Naive thymus-derived CD4-positive, alpha-beta T cell (primary cell): ENCODE data around the gene GPBP1. TPM values are rescaled to one million over a fixed set of nuclear protein-coding genes. Genes with fewer than 3 reads are reported as not detected.
"Not testable (repeated sequence)": the region's sequence is repeated elsewhere in the genome, so short reads cannot be mapped to it uniquely, and the experiment has no call there.

Experiments
- ATAC-seq: fragments of 150-1000 bp; cut with Tn5 transposase; 2 replicates; pipeline ENCODE4 v1.10.0; 2021; ENCODE audit warnings: mild to moderate bottlenecking, moderate library complexity
- CTCF ChIA-PET: fragments of 350-600 bp; sonication (Branson Sonifier 250); formaldehyde crosslinking; loops from one replicate; lab custom pipeline; 2021; ENCODE audit warnings: antibody characterized with exemption; lab: Charles Lee
- POLR2A ChIA-PET: fragments of 350-600 bp; sonication (Branson Sonifier 250); formaldehyde crosslinking; loops from one replicate; lab custom pipeline; 2021; ENCODE audit warnings: antibody characterized with exemption, inconsistent platforms; lab: Charles Lee
- DNase-seq, 9 donors: peaks; one replicate each; pipeline versions ENCODE4 v3.0.0 to v3.0.0-alpha.2; 2020 to 2022; ENCODE audit warnings: mixed read lengths in 1 of 9
- H3K27ac ChIP-seq: one replicate; pipeline ENCODE4 v1.7.0; 2013; ENCODE audit warnings: mild to moderate bottlenecking, low read depth, low read length, moderate library complexity
- H3K27me3 ChIP-seq, 2 donors: one replicate each; pipeline ENCODE4 v1.7.0; 2013; ENCODE audit warnings: low read length in 2 of 2, mild to moderate bottlenecking in 2 of 2, moderate library complexity in 2 of 2; ENCODE audit not compliant: control insufficient read depth in 2 of 2, insufficient read depth in 2 of 2
- H3K36me3 ChIP-seq, 3 experiments: 1 replicate in 2 of 3; 2 replicates in 1 of 3; pipeline ENCODE4 v1.7.0; 2013; ENCODE audit warnings: low read length in 3 of 3, mild to moderate bottlenecking in 3 of 3, moderate library complexity in 1 of 3; ENCODE audit not compliant: insufficient read depth in 3 of 3, control insufficient read depth in 2 of 3
- H3K4me1 ChIP-seq, 2 donors: one replicate each; pipeline ENCODE4 v1.7.0; 2013; ENCODE audit warnings: low read length in 2 of 2, mild to moderate bottlenecking in 2 of 2, moderate library complexity in 1 of 2; ENCODE audit not compliant: control insufficient read depth in 2 of 2, insufficient read depth in 2 of 2
- H3K4me3 ChIP-seq: 2 replicates; pipeline ENCODE4 v1.7.0; 2013; ENCODE audit warnings: mild to moderate bottlenecking, low read length
- H3K9me3 ChIP-seq, 3 experiments: 1 replicate in 2 of 3; 2 replicates in 1 of 3; pipeline ENCODE4 v1.7.0; 2013; ENCODE audit warnings: low read length in 3 of 3; ENCODE audit not compliant: control insufficient read depth in 2 of 3
- H3K27ac Mint-ChIP-seq, 9 donors: one replicate each; pipeline ENCODE4 v1.8.0; 2020 to 2022; ENCODE audit warnings: mixed read lengths in 9 of 9, mild to moderate bottlenecking in 8 of 9, moderate library complexity in 5 of 9, inconsistent platforms in 2 of 9
- H3K27me3 Mint-ChIP-seq, 5 donors: one replicate each; pipeline ENCODE4 v1.8.0; 2021 to 2022; ENCODE audit warnings: mixed read lengths in 5 of 5, mild to moderate bottlenecking in 1 of 5
- H3K36me3 Mint-ChIP-seq, 5 donors: one replicate each; pipeline ENCODE4 v1.8.0; 2020 to 2022; ENCODE audit warnings: mixed read lengths in 5 of 5, mild to moderate bottlenecking in 3 of 5, inconsistent platforms in 1 of 5
- H3K4me1 Mint-ChIP-seq, 7 donors: one replicate each; pipeline ENCODE4 v1.8.0; 2020 to 2022; ENCODE audit warnings: mixed read lengths in 7 of 7, mild to moderate bottlenecking in 3 of 7, inconsistent platforms in 1 of 7
- H3K4me3 Mint-ChIP-seq, 10 donors: one replicate each; pipeline ENCODE4 v1.8.0; 2020 to 2022; ENCODE audit warnings: mild to moderate bottlenecking in 10 of 10, mixed read lengths in 10 of 10, moderate library complexity in 6 of 10, inconsistent platforms in 2 of 10
- H3K9me3 Mint-ChIP-seq, 11 donors: one replicate each; pipeline ENCODE4 v1.8.0; 2020 to 2022; ENCODE audit warnings: mixed read lengths in 11 of 11, mild to moderate bottlenecking in 4 of 11, inconsistent platforms in 1 of 11, moderate library complexity in 1 of 11
- intact Hi-C, 2 donors: fragments of 100-400 bp; cut with micrococcal nuclease; formaldehyde crosslinking; loops; one replicate each; pipeline ENCODE4 v1.15.1; 2023
- polyA plus RNA-seq, 2 donors: library from polyadenylated mRNA; unstranded; fragments of 300-500 nt; fragmentation: Illumina TruSeq; gene quantifications; one replicate each; pipeline ENCODE4 v1.2.3, GENCODE V29; 2021
- total RNA-seq, 6 experiments: library from RNA in 5 of 6; stranded (reverse) in 5 of 6; gene quantifications; 1 replicate in 5 of 6; 2 replicates in 1 of 6; pipeline ENCODE4 v1.2.3 and lab custom pipeline; 2021 to 2026

Gene GPBP1
- total and polyA plus RNA-seq, 7 experiments from 2014 or later: 97.1 to 149 (median 112) TPM

DNA sequence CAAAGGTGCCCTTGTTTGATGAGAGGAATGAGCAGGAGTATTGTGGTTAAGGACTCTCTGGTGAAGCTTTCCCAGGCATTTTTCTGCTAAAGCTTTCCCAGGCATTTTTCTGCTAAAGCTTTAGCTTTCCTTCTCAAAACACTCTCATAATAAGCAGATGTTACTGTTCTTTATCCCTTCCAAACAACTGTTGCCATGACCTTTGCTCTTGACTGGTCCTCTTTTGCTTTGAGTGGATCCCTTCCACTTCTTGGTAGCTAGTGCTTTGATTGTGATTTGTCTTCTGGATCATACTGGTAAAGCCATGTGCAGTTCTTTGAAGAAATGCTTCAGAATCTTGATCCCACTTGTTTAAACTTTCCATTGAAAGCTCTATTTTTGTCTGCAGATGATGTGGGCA is 85.8 kb downstream of the GPBP1 start:
- no peak overlapping the region for H3K27ac ChIP-seq
- ATAC-seq (no peak), DNase-seq (no peak)
- no peak overlapping the region for H3K4me3 ChIP-seq
- Mint-ChIP-seq H3K9me3 (no peaks in the 10 kb centered on the region), H3K27me3 (no peaks in the 10 kb centered on the region), H3K36me3 (peaks cover 16 to 70% (median 47%) of the 10 kb centered on the region in 5 donors), H3K27ac (peak overlapping the region in 4 of 9 donors; percentile 15 to 74 (median 70)), H3K4me1 (peaks cover 5 to 42% (median 26%) of the 10 kb centered on the region in 7 donors), H3K4me3 (no peak overlapping the region)
- no peaks in the 10 kb centered on the region for H3K4me1 ChIP-seq
- peaks cover 17 to 73% (median 30%) of the 10 kb centered on the region in 3 experiments for H3K36me3 ChIP-seq
- CTCF ChIA-PET: no interaction called here
- no peaks in the 10 kb centered on the region for H3K27me3 ChIP-seq
- intact Hi-C loops: loop anchor here in 1 of 2 donors (2.0 kb wide), 1 partner anchor 15 kb away; no protein-coding TSS in a partner anchor
- H3K9me3 ChIP-seq: no peaks in the 10 kb centered on the region
- POLR2A ChIA-PET: no interaction called here

DNA sequence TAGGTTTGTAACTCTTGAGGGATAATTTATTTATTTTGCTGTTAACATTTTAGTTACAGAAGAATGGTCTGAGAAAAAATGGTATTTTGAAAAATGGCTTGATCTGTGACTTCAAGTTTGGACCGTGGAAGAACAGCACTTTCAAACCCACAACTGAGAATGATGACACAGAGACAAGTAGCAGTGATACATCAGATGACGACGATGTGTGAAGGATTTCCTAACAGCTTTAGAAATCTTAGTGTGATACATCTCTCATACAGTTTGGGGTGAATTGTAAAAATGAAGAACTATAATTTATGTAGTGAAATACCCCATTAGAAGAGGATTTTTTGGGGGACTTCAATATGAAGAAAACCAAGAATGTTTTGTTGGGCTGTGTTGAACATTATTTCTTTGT is 88.7 kb downstream of the GPBP1 start:
- no peak overlapping the region for H3K27ac ChIP-seq
- Mint-ChIP-seq H3K36me3 (peaks cover 16 to 54% (median 38%) of the 10 kb centered on the region in 5 donors), H3K27ac (no peak overlapping the region), H3K27me3 (no peaks in the 10 kb centered on the region), H3K4me1 (peaks cover 2 to 30% (median 20%) of the 10 kb centered on the region in 7 donors), H3K9me3 (no peaks in the 10 kb centered on the region), H3K4me3 (no peak overlapping the region)
- intact Hi-C loops: no loop called here
- peaks cover 17 to 53% (median 21%) of the 10 kb centered on the region in 3 experiments for H3K36me3 ChIP-seq
- no peaks in the 10 kb centered on the region for H3K4me1 ChIP-seq
- ATAC-seq: no peak
- H3K4me3 ChIP-seq: no peak overlapping the region
- H3K9me3 ChIP-seq: no peaks in the 10 kb centered on the region
- ChIA-PET POLR2A (no interaction called here), CTCF (no interaction called here)
- no peak for DNase-seq
- H3K27me3 ChIP-seq: no peaks in the 10 kb centered on the region

DNA sequence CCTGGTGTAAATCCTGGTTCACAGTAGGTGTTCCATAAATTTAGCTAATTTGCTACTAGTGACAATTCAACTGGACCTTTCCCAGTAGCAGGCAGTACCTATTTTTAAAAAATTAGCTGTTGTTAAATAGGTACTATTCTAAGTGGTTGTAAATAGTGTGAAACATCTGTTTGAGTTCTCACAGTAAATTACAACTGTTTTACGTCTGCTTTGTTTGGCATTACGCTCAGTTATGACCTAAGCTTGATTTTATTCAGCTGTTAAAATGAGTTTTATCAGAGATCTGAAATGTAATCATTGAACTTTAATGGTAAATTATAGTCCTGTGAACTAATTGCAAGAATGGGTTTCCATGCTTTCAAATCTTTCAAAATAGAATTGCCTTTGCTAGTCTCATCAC is 93.9 kb downstream of the GPBP1 start:
- Mint-ChIP-seq H3K4me1 (peaks cover 0 to 8% (median 0%) of the 10 kb centered on the region in 7 donors), H3K27me3 (peaks cover 0 to 12% (median 0%) of the 10 kb centered on the region in 5 donors), H3K27ac (no peak overlapping the region), H3K9me3 (no peaks in the 10 kb centered on the region), H3K4me3 (no peak overlapping the region), H3K36me3 (peaks cover 6 to 12% (median 7%) of the 10 kb centered on the region in 5 donors)
- intact Hi-C loops: no loop called here
- Histone ChIP-seq H3K4me3 (no peak overlapping the region), H3K4me1 (no peaks in the 10 kb centered on the region), H3K9me3 (no peaks in the 10 kb centered on the region), H3K27ac (no peak overlapping the region), H3K36me3 (peaks cover 3 to 9% (median 8%) of the 10 kb centered on the region in 3 experiments), H3K27me3 (no peaks in the 10 kb centered on the region)
- ATAC-seq: no peak
- DNase-seq: no peak
- ChIA-PET POLR2A (no interaction called here), CTCF (no interaction called here)

DNA sequence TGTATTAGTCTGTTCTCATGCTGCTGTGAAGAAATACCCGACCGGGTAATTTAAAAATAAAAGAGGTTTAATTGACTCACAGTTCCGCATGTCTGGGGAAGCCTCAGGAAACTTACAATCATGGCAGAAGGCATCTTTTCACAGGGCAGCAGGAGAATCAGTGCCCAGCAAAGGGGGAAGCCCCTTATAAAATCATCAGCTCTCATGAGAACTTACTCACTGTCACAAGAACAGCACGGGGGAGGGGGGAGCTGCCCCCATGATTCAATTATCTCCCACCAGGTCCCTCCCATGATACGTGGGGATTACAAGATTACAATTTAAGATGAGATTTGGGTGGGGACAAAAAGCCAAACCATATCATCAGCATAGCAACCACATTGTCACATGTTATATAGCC is 102.5 kb downstream of the GPBP1 start:
- ATAC-seq: no peak
- no peaks in the 10 kb centered on the region for H3K27me3 ChIP-seq
- Mint-ChIP-seq H3K36me3 (peaks cover 0 to 4% (median 0%) of the 10 kb centered on the region in 5 donors), H3K9me3 (peaks cover 0 to 3% (median 0%) of the 10 kb centered on the region in 11 donors), H3K27ac (no peak overlapping the region), H3K4me1 (no peaks in the 10 kb centered on the region), H3K27me3 (peaks cover 5 to 21% (median 9%) of the 10 kb centered on the region in 5 donors), H3K4me3 (no peak overlapping the region)
- POLR2A ChIA-PET: no interaction called here
- H3K4me3 ChIP-seq: no peak overlapping the region
- intact Hi-C loops: loop anchor here in 1 of 2 donors (5.0 kb wide), 1 partner anchor 374 kb away; no protein-coding TSS in a partner anchor
- no peak for DNase-seq
- CTCF ChIA-PET: no interaction called here
- H3K4me1 ChIP-seq: no peaks in the 10 kb centered on the region
- no peaks in the 10 kb centered on the region for H3K36me3 ChIP-seq
- H3K9me3 ChIP-seq: no peaks in the 10 kb centered on the region
- no peak overlapping the region for H3K27ac ChIP-seq

- no peak for ATAC-seq
- intact Hi-C loops: loop anchor here in 1 of 2 donors (5.0 kb wide), 1 partner anchor 375 kb away; no protein-coding TSS in a partner anchor
- no peaks in the 10 kb centered on the region for H3K36me3 ChIP-seq
- Mint-ChIP-seq H3K4me1 (no peaks in the 10 kb centered on the region), H3K36me3 (peaks cover 0 to 4% (median 0%) of the 10 kb centered on the region in 5 donors), H3K9me3 (peaks cover 0 to 3% (median 0%) of the 10 kb centered on the region in 11 donors), H3K4me3 (no peak overlapping the region), H3K27me3 (peaks cover 5 to 19% (median 9%) of the 10 kb centered on the region in 5 donors), H3K27ac (no peak overlapping the region)
- H3K9me3 ChIP-seq: no peaks in the 10 kb centered on the region
- H3K4me1 ChIP-seq: no peaks in the 10 kb centered on the region
- no peak for DNase-seq
- no peak overlapping the region for H3K27ac ChIP-seq
- ChIA-PET POLR2A (no interaction called here), CTCF (no interaction called here)
- no peaks in the 10 kb centered on the region for H3K27me3 ChIP-seq
- H3K4me3 ChIP-seq: no peak overlapping the region
These were observed 103.2 kb downstream of the GPBP1 start for GRCh38 chr5:57277085-57277484.

DNA sequence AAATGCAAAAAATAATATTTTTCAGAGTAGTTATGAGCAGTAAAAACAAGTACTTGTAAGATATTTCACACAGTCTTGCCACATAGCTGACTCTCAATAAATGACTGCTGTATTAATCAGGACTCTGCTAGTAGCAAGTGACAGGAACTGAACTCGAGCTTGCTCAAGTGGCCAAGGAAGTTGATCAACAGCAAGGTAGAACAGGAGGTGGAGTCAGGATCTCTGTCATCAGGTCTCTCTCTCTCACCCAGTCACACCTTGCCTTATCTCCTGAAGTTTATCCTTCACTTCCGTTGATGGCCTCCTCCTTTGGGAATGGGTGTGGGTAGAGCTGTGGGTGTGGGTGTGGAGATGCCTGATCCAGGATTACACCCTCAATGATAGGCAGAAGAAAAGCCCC is 107.0 kb downstream of the GPBP1 start:
- H3K4me3 Mint-ChIP-seq: no peak overlapping the region
- peaks cover 0 to 24% (median 8%) of the 10 kb centered on the region in 11 donors for H3K9me3 Mint-ChIP-seq
- H3K36me3 Mint-ChIP-seq: peaks cover 0 to 13% (median 3%) of the 10 kb centered on the region in 5 donors
- H3K27ac Mint-ChIP-seq: no peak overlapping the region
- CTCF ChIA-PET: interaction anchor here (0.8 kb wide), 1 partner anchor 17 kb away, joined by 3 read pairs; no protein-coding TSS in a partner anchor
- POLR2A ChIA-PET: no interaction called here
- peaks cover 3 to 14% (median 10%) of the 10 kb centered on the region in 5 donors for H3K27me3 Mint-ChIP-seq
- intact Hi-C loops: no loop called here
- H3K4me1 Mint-ChIP-seq: no peaks in the 10 kb centered on the region
- Histone ChIP-seq H3K9me3 (no peaks in the 10 kb centered on the region), H3K27me3 (no peaks in the 10 kb centered on the region), H3K4me3 (no peak overlapping the region), H3K36me3 (no peaks in the 10 kb centered on the region), H3K4me1 (no peaks in the 10 kb centered on the region), H3K27ac (no peak overlapping the region)
- no peak for DNase-seq
- ATAC-seq: no peak

GRCh38 chr5:57285084-57285483 is 111.2 kb downstream of the GPBP1 start:
- peaks cover 0 to 16% (median 3%) of the 10 kb centered on the region in 5 donors for H3K36me3 Mint-ChIP-seq
- CTCF ChIA-PET: interaction anchor here (0.6 kb wide), 1 partner anchor 10 kb away, joined by 4 read pairs; no protein-coding TSS in a partner anchor
- POLR2A ChIA-PET, H3K27ac ChIP-seq, H3K4me3 Mint-ChIP-seq, H3K4me1 ChIP-seq, ATAC-seq, intact Hi-C loops, H3K9me3 ChIP-seq, DNase-seq, H3K4me1 Mint-ChIP-seq, H3K36me3 ChIP-seq, H3K4me3 ChIP-seq, H3K27me3 ChIP-seq: not testable (repeated sequence)
- peak overlapping the region in 1 of 9 donors; percentile 48 for H3K27ac Mint-ChIP-seq
- H3K9me3 Mint-ChIP-seq: peaks cover 0 to 27% (median 8%) of the 10 kb centered on the region in 11 donors
- peaks cover 0 to 24% (median 11%) of the 10 kb centered on the region in 5 donors for H3K27me3 Mint-ChIP-seq
